Activated CD4-positive, CD25-positive, alpha-beta regulatory T cell treated with anti-CD3 and anti-CD28 coated beads, Interleukin-2, amount 50 U/mL, for 24 hours (primary cell): ENCODE data around the gene CAMSAP2.

Source experiments
- ATAC-seq, 2 donors: fragments of 150-1000 bp; cut with Tn5 transposase; one replicate each; pipeline ENCODE4 v1.10.0; 2021; ENCODE audit warnings: mild to moderate bottlenecking in 1 of 2, moderate library complexity in 1 of 2

CAMSAP2 gene

GRCh38 chr1:200856716-200857357 lies 118.1 kb downstream of the CAMSAP2 start:
- peak; percentile 46 to 65 for ATAC-seq

DNA sequence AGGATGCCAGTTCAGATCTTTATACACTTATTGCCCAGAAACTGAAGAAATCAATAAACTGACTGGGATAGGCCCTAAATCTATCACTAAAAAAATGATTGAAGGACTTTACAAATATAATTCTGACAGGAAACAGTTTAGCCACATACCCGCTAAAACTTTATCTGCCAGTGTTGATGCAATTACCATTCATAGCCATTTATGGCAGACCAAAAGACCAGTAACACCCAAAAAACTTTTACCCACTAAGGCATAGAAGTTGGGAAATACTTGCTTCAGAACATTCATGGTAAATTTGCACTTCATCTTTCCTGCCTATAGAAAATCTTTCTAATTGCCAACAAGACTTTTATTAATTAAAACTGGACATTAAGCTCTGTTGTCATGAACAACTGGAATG lies 119.1 kb downstream of the CAMSAP2 start:
- ATAC-seq: no peak

DNA sequence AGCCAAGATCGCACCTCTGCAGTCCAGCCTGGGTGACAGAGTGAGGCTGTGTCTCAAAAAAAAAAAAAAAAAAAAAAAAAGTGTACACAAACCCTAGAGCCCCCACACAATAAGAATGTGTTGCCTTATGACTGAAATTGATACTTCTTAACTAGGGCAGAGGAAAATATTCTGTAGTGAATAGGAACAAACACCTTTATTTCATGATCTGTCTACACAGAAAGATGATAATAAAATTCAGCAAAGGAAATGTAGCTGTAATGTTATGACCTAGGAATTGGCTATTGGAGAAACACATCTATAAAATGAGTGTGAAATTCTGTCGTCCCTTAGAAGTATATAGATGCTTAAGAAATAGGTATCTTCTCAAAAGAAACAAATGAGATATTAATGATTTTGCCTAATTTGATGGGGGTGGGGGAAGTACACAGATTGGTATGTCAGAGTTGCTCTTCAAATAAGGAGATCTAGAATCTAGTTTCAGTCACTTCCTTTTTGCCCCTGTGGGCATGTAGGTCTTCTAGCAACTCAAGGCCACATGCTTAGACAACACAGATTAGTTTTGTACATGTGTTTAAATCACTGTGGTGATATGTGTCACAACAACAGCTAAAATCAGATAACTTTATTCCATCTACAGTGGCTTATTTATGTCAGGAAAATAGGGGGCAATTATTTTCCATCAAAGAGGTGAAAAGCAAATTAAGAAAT lies 123.4 kb downstream of the CAMSAP2 start:
- peak; percentile 33 to 37 for ATAC-seq

DNA sequence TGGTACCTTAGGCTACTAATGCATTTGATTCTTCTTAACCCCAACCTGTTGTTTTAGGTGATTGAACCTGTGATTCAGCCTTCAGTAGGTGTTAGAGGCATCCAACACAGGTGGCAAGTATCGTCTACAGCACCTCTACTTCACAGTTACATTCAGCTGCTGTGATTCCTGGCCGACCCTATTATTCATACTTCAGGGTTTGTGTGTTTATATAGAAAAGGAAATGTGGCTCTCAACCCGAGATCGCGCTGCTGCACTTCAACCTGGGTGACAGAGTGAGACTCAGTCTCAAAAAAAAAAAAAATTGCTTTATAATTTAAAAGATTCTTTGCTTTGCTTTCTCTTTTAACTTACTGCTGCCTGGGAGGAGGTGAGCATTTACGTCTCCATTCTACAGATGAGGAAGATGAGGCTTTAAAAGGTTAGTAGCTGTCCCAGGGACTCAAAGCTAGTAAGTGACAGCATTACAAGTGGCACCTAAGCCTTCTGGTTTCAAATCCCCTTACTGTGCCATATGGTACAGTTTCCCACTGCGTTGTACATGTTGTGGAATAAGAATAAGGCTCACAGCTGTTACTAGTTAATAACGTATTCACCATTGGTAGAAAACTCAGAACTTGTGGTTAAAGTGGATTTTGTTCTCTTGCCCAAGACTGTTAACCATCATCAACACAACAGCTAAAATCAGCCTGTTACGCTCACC lies 124.2 kb downstream of the CAMSAP2 start:
- ATAC-seq: peak; percentile 46 to 56

- no peak for ATAC-seq
Measured at GRCh38 chr1:200866116-200866515, 127.4 kb downstream of the CAMSAP2 start.

- peak; percentile 75 to 80 for ATAC-seq
Measured at GRCh38 chr1:200866521-200866920, 127.8 kb downstream of the CAMSAP2 start.

DNA sequence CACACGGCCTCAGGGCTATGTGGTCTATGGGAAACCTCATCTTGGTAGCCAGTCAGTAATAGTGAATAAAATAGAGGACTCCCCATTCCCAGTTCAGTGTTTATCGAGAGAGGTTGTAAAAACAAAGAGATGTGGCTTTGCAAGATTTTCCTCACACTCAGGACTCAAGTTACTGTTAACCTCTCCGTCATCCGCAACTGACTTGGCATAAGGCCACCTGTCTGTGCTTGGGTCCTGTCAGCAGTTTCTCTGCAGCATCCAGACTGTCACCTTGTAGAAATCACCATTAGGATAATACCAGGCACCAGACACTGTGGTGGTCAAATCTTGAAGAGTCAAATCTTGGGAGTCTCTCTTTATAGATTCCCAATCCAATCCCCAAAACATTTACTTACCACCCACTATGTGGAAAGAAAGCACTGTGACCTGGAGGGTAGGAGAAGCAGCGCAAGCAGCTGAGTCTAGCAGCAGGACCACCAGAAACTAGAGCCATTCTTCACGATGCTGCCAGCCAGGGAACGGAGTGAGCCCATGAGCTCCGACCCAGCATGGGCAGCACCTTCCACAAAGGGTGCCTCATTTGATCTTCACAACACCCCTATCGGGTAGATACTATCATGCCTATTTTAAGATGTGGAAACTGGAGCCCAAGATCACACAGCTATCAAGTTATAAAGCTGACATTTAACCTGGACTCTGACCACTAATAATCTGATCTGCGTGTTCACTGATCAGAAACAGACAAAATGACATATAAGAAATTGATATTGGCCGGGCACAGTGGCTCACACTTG lies 128.5 kb downstream of the CAMSAP2 start:
- no peak for ATAC-seq

GRCh38 chr1:200869376-200869752 lies 130.7 kb downstream of the CAMSAP2 start:
- no peak for ATAC-seq

DNA sequence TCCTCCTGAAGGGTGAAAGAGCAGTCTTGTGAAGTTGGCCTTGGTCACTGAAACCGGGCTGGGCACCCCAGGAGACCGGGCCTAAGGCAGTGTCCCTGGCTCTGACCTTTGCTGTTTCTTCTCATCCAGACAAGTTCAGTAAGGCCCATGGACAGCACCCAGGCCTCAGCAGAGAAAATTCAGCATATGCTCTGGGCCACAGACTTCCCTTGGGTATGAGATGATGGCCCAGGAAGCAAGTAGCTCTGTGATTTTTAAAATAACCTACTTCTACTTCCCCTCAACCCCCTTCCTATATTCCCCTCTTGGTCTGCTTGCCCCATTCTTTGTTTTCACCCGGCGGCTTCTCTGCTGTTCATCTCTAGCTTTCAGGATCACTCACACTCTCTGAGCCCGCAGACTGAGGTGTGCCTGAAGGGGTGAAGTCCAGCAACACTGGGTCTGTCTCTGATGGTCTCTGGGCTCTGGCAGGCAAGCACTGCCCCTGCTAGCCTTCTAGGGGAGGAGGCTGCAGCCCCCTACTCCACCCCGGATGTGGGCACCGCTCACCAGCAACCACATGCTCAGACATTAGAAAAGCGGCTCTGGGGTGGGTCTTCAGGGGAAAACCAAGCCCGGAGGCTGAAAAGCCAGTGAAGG lies 131.2 kb downstream of the CAMSAP2 start:
- peak; percentile 46 to 70 for ATAC-seq

GRCh38 chr1:200872446-200873115 lies 133.9 kb downstream of the CAMSAP2 start, which contains the start of gene GPR25:
Gene GPR25 (plus strand): TSS chr1:200872981. CDS start chr1:200873038, 57 bp downstream.
- ATAC-seq: no peak

DNA sequence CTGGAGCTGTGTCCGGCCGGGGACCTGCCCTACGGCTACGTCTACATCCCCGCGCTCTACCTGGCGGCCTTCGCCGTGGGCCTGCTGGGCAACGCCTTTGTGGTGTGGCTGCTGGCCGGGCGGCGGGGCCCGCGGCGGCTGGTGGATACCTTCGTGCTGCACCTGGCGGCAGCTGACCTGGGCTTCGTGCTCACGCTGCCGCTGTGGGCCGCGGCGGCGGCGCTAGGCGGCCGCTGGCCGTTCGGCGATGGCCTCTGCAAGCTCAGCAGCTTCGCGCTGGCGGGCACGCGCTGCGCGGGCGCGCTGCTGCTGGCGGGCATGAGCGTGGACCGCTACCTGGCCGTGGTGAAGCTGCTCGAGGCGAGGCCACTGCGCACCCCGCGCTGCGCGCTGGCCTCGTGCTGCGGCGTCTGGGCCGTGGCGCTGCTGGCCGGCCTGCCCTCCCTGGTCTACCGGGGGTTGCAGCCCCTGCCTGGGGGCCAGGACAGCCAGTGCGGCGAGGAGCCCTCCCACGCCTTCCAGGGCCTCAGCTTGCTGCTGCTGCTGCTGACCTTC lies 134.5 kb downstream of the CAMSAP2 start:
- no peak for ATAC-seq

- no peak for ATAC-seq
Measured at GRCh38 chr1:200873671-200874397, 135.1 kb downstream of the CAMSAP2 start.

- ATAC-seq: no peak
Measured at GRCh38 chr1:200874694-200875093, 136.0 kb downstream of the CAMSAP2 start.

- ATAC-seq: no peak
Measured at GRCh38 chr1:200875416-200875815, 136.7 kb downstream of the CAMSAP2 start.

- ATAC-seq: no peak
Measured at GRCh38 chr1:200877010-200877409, 138.3 kb downstream of the CAMSAP2 start.

DNA sequence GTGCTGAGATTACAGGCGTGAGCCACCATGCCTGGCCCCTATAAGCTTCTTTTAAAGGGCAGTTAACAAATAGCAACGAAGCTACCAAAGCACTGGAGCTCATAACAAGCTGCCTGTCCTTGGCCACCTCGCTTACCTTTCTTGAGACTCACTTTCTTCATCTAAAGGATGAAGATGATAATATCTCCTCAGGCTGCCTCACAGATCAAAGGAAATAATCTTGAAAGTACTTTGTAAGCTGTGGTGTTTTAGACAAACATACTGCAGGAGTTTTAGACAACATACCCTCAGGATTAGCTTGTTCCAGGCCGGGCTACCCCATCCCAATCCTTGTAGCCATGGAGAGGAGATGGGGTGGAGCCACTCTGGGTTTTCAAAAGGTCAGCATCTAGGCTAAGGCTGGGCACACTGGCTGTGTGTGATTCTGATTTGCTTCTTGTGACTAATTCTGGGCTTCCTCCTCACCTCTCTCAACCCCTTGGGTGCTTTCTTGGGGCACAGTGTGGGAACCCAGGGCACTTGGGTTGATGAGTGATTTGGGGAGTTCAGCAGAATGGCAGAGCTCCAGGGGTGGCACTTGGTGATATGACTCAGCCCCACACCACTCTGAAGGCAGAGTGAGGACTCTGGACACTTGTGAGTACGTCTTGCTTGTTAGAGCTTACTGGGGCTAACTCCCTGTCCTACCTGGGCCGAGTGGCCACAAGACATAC lies 139.3 kb downstream of the CAMSAP2 start:
- peak; percentile 81 to 82 for ATAC-seq

DNA sequence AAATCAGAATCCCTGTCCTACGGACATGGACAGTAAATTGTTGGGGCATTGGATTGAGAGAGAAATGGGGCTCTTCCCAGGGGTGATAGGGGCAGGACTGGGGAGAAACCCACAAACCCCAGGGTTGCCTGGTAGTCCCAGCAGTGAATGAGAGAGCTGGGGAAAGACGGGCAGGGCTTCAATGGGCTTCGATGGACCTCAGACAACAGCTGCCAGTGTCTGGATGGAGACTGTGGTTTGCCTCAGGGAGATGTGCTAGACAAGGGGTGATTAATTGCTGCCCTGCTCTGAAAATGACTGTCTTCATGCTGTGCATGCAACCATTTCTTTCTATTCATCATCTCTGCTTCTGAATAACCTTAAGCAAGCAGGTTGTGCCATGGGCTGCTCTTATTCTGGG lies 141.5 kb downstream of the CAMSAP2 start:
- peak; percentile 75 to 80 for ATAC-seq

- ATAC-seq: no peak
Measured at GRCh38 chr1:200883118-200883517, 144.4 kb downstream of the CAMSAP2 start.

DNA sequence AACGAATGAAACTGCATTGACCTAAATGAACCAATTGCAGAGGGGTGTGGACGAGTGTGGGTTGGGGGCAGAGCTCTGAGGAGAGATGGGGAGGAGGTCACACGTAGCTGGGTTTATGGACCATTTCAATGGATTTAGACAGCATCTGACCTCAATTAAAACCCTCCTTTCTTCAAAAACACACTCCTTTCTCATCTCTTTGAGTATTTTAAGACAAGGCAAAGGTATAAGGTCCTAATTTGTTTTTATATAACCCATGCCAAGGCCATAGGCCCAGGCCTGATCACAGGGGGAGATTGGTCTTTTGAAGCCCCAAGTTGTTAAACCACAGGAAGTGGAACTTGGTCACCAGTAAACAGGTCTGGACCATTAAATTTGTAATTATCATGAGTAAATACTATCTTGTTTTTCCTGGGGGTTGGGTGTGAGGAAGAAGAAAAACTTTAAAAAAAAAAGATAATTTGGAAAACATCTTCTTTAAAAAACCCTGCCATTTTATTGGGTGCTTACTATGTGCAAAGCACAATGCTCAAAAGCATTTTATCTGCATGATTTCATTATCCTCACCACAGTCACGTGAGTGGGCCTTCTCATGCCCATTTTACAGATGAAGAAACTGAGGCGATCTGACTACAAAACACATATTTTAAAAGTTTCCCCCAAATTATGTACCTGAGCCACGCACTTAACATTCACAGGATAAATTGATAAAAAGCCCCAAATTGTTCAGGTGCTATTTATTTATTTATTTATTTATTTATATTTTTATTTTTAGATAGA lies 147.1 kb downstream of the CAMSAP2 start:
- no peak for ATAC-seq
